Vagina (tissue), 2 donors: ENCODE data around the gene ZNF536. TPM values are rescaled to one million over a fixed set of nuclear protein-coding genes. Genes with fewer than 3 reads are reported as not detected.
A peak's percentile ranks its signal among the peaks of the same experiment; 100 is the strongest.

Experiments
- DNase-seq, 2 donors: peaks; one replicate each; pipeline ENCODE4 v3.0.0-alpha.2; 2017; ENCODE audit errors: extremely low spot score in 2 of 2
- H3K27ac ChIP-seq: fragments of 200-600 bp; sonication (generic); one replicate; pipeline ENCODE4 v1.5.1; 2019
- H3K27me3 ChIP-seq: fragments of 200-600 bp; sonication (generic); one replicate; pipeline ENCODE4 v1.5.1; 2019
- H3K36me3 ChIP-seq, 2 donors: fragments of 200-600 bp; sonication (generic); one replicate each; pipeline ENCODE4 v1.5.1; 2017 to 2019
- H3K4me1 ChIP-seq: fragments of 200-600 bp; sonication (generic); one replicate; pipeline ENCODE4 v1.5.1; 2019
- H3K4me3 ChIP-seq, 2 donors: fragments of 200-600 bp; sonication (generic); 1 replicate in 1 of 2; 2 replicates in 1 of 2; pipeline ENCODE4 v1.5.1; 2016 to 2019
- H3K9me3 ChIP-seq: fragments of 200-600 bp; sonication (generic); one replicate; pipeline ENCODE4 v1.5.1; 2019
- CTCF ChIP-seq, 3 experiments: fragments of 450-650 bp in 2 of 3; fragments of 200-600 bp in 1 of 3; sonication (generic) in 1 of 3; IDR thresholded peaks; one replicate each; pipeline ENCODE4 v1.5.1; 2017 to 2019; ENCODE audit warnings: antibody characterized with exemption in 3 of 3, mild to moderate bottlenecking in 2 of 3, moderate library complexity in 2 of 3
- POLR2A ChIP-seq, 2 donors: fragments of 450-650 bp; IDR thresholded peaks; one replicate each; pipeline ENCODE4 v1.6.1; 2017; ENCODE audit warnings: antibody characterized with exemption in 2 of 2, mild to moderate bottlenecking in 2 of 2, moderate library complexity in 2 of 2
- POLR2AphosphoS5 ChIP-seq, 2 donors: sonication (generic); formaldehyde crosslinking; IDR thresholded peaks; one replicate each; pipeline ENCODE4 v1.9.0; 2017; ENCODE audit warnings: antibody characterized with exemption in 2 of 2, mild to moderate bottlenecking in 2 of 2, low read depth in 1 of 2; ENCODE audit not compliant: insufficient read depth in 1 of 2
- intact Hi-C: fragments of 100-400 bp; cut with DNase I; formaldehyde crosslinking; loops from one replicate; pipeline ENCODE4 v1.15.1; 2023
- total RNA-seq: library from RNA; depleted of rRNA; stranded (reverse); fragments of >200 nt; gene quantifications from one replicate; pipeline ENCODE4 v1.2.3, GENCODE V29; 2016

The ZNF536 gene
- total RNA-seq, 1 donor from 2014 or later, result 2.5 TPM

- peak; percentile 58 to 62 for DNase-seq
- intact Hi-C loops, result no loop called here
- no peak overlapping the region for H3K27ac ChIP-seq
- TF ChIP-seq CTCF (IDR thresholded peaks at IDR 0.05), result no peak
- no peaks in the 10 kb centered on the region for H3K27me3 ChIP-seq
- no peaks in the 10 kb centered on the region for H3K4me1 ChIP-seq
- H3K9me3 ChIP-seq, result no peaks in the 10 kb centered on the region
- H3K4me3 ChIP-seq, result no peak overlapping the region
- no peaks in the 10 kb centered on the region for H3K36me3 ChIP-seq
These were observed 15.3 kb downstream of the ZNF536 start for GRCh38 chr19:30387311-30388115.

- intact Hi-C loops, result no loop called here
- TF ChIP-seq CTCF (IDR thresholded peaks at IDR 0.05), result no peak
- no peak for TF ChIP-seq POLR2AphosphoS5 (IDR thresholded peaks at IDR 0.05; ENCODE audit: insufficient read depth in 1 of 2, low read depth in 1 of 2)
- no peak for TF ChIP-seq POLR2A (IDR thresholded peaks at IDR 0.05)
- DNase-seq, result peak in 1 of 2 donors; percentile 52
- H3K27me3 ChIP-seq, result no peaks in the 10 kb centered on the region
- H3K4me1 ChIP-seq, result no peaks in the 10 kb centered on the region
- H3K9me3 ChIP-seq, result no peaks in the 10 kb centered on the region
- H3K27ac ChIP-seq, result no peak overlapping the region
- no peaks in the 10 kb centered on the region for H3K36me3 ChIP-seq
- no peak overlapping the region for H3K4me3 ChIP-seq
These were observed 16.1 kb downstream of the ZNF536 start for GRCh38 chr19:30388327-30388726.

GRCh38 chr19:30388819-30389218 lies 16.6 kb downstream of the ZNF536 start:
- intact Hi-C loops, result no loop called here
- Histone ChIP-seq H3K4me1 (no peaks in the 10 kb centered on the region), H3K4me3 (no peak overlapping the region), H3K27me3 (no peaks in the 10 kb centered on the region), H3K27ac (no peak overlapping the region), H3K9me3 (no peaks in the 10 kb centered on the region), H3K36me3 (no peaks in the 10 kb centered on the region)
- TF ChIP-seq POLR2AphosphoS5 (IDR thresholded peaks at IDR 0.05; ENCODE audit: insufficient read depth in 1 of 2, low read depth in 1 of 2) (no peak), CTCF (IDR thresholded peaks at IDR 0.05) (no peak), POLR2A (IDR thresholded peaks at IDR 0.05) (no peak)
- peak in 1 of 2 donors; percentile 55 for DNase-seq

- Histone ChIP-seq H3K4me3 (no peak overlapping the region), H3K27ac (no peak overlapping the region), H3K4me1 (no peaks in the 10 kb centered on the region), H3K36me3 (no peaks in the 10 kb centered on the region), H3K27me3 (no peaks in the 10 kb centered on the region), H3K9me3 (no peaks in the 10 kb centered on the region)
- intact Hi-C loops, result no loop called here
- DNase-seq, result no peak
- TF ChIP-seq CTCF (IDR thresholded peaks at IDR 0.05) (no peak), POLR2A (IDR thresholded peaks at IDR 0.05) (no peak), POLR2AphosphoS5 (IDR thresholded peaks at IDR 0.05; ENCODE audit: insufficient read depth in 1 of 2, low read depth in 1 of 2) (no peak)
These were observed 18.3 kb downstream of the ZNF536 start for GRCh38 chr19:30390356-30390988.

- peak in 1 of 2 donors; percentile 71 for DNase-seq
- Histone ChIP-seq H3K4me3 (no peak overlapping the region), H3K4me1 (no peaks in the 10 kb centered on the region), H3K36me3 (no peaks in the 10 kb centered on the region), H3K9me3 (no peaks in the 10 kb centered on the region), H3K27me3 (no peaks in the 10 kb centered on the region), H3K27ac (no peak overlapping the region)
- no peak for TF ChIP-seq POLR2A (IDR thresholded peaks at IDR 0.05)
- TF ChIP-seq POLR2AphosphoS5 (IDR thresholded peaks at IDR 0.05; ENCODE audit: insufficient read depth in 1 of 2, low read depth in 1 of 2), result no peak
- TF ChIP-seq CTCF (IDR thresholded peaks at IDR 0.05), result no peak
- intact Hi-C loops, result no loop called here
These were observed 18.9 kb downstream of the ZNF536 start for GRCh38 chr19:30391052-30391451.
